CD4-positive, alpha-beta T cell (primary cell): Measurements from ENCODE around the gene GSG1L. TPM values are rescaled to one million over a fixed set of nuclear protein-coding genes. Genes with fewer than 3 reads are reported as not detected.
"Not testable (repeated sequence)": the region's sequence is repeated elsewhere in the genome, so short reads cannot be mapped to it uniquely, and the experiment has no call there.

ENCODE experiments used
- ATAC-seq: fragments of 200-7000 bp; cut with Tn5 transposase; one replicate; pipeline ENCODE4 v1.10.0; 2022; ENCODE audit warnings: mild to moderate bottlenecking; ENCODE audit not compliant: poor library complexity
- CTCF ChIA-PET: fragments of 350-600 bp; sonication (Branson Sonifier 250); formaldehyde crosslinking; loops from one replicate; lab custom pipeline; 2021; ENCODE audit warnings: antibody characterized with exemption, inconsistent platforms; lab: Charles Lee
- POLR2A ChIA-PET: fragments of 350-600 bp; sonication (Branson Sonifier 250); formaldehyde crosslinking; loops from one replicate; lab custom pipeline; 2021; ENCODE audit warnings: antibody characterized with exemption, inconsistent platforms; lab: Charles Lee
- DNase-seq, 14 experiments: peaks; one replicate each; pipeline ENCODE4 v3.0.0-alpha.2; 2013 to 2020; ENCODE audit warnings: mixed read lengths in 2 of 14
- H3K27ac ChIP-seq, 2 donors: one replicate each; pipeline versions ENCODE4 v1.5.1 to v1.7.0; 2013; ENCODE audit warnings: low read length in 2 of 2, low read depth in 1 of 2, mild to moderate bottlenecking in 1 of 2
- H3K27me3 ChIP-seq, 2 experiments: 1 replicate in 1 of 2; 2 replicates in 1 of 2; pipeline versions ENCODE4 v1.6.1 to v1.7.0; 2013; ENCODE audit warnings: low read length in 2 of 2, control low read depth in 1 of 2, mild to moderate bottlenecking in 1 of 2, moderate library complexity in 1 of 2; ENCODE audit not compliant: insufficient read depth in 2 of 2, control insufficient read depth in 1 of 2
- H3K36me3 ChIP-seq: one replicate; pipeline ENCODE4 v1.6.1; 2013; ENCODE audit warnings: low read length, control low read depth; ENCODE audit not compliant: insufficient read depth
- H3K4me1 ChIP-seq: one replicate; pipeline ENCODE4 v1.6.1; 2013; ENCODE audit warnings: low read length, control low read depth; ENCODE audit not compliant: insufficient read depth
- H3K4me3 ChIP-seq: one replicate; pipeline ENCODE4 v1.5.1; 2013; ENCODE audit warnings: mild to moderate bottlenecking, low read length, moderate library complexity
- H3K9me3 ChIP-seq, 2 experiments: 1 replicate in 1 of 2; 2 replicates in 1 of 2; pipeline versions ENCODE4 v1.6.1 to v1.7.0; 2013; ENCODE audit warnings: low read length in 2 of 2, mild to moderate bottlenecking in 2 of 2, control low read depth in 1 of 2, moderate library complexity in 1 of 2; ENCODE audit not compliant: control insufficient read depth in 1 of 2, insufficient read depth in 1 of 2
- H3K27ac Mint-ChIP-seq: one replicate; pipeline ENCODE4 v1.8.0; 2020; ENCODE audit warnings: mixed read lengths
- H3K27me3 Mint-ChIP-seq: one replicate; pipeline ENCODE4 v1.8.0; 2021; ENCODE audit warnings: mixed read lengths
- H3K36me3 Mint-ChIP-seq: one replicate; pipeline ENCODE4 v1.8.0; 2021; ENCODE audit warnings: low read depth, mixed read lengths
- H3K4me1 Mint-ChIP-seq: one replicate; pipeline ENCODE4 v1.8.0; 2021; ENCODE audit warnings: low read depth, mixed read lengths
- H3K4me3 Mint-ChIP-seq: one replicate; pipeline ENCODE4 v1.8.0; 2020; ENCODE audit warnings: mild to moderate bottlenecking, mixed read lengths
- H3K9me3 Mint-ChIP-seq: one replicate; pipeline ENCODE4 v1.8.0; 2020; ENCODE audit warnings: mixed read lengths
- intact Hi-C, 2 experiments: fragments of 100-400 bp; cut with DNase I in 1 of 2; cut with micrococcal nuclease in 1 of 2; formaldehyde crosslinking; loops; one replicate each; pipeline versions ENCODE4 v1.15.1 to v1.9.0; 2023 to 2025; cut with DNase I, micrococcal nuclease
- total RNA-seq, 174 experiments: library from RNA in 2 of 174; stranded (reverse) in 2 of 174; gene quantifications; one replicate each; pipeline ENCODE4 v1.2.3 and lab custom pipeline; 2021 to 2026
- TF ChIP-seq, protein P1 (sequence below): fragments of 200-600 bp; IDR thresholded peaks from one replicate; pipeline ENCODE4 v1.8.0; 2022; ENCODE audit warnings: antibody characterized with exemption, mild to moderate bottlenecking

Gene GSG1L
- total RNA-seq, 2 experiments from 2014 or later = not detected

GRCh38 chr16:27982184-27982583 lies 81.3 kb downstream of the GSG1L start:
- TF ChIP-seq, protein P1, sequence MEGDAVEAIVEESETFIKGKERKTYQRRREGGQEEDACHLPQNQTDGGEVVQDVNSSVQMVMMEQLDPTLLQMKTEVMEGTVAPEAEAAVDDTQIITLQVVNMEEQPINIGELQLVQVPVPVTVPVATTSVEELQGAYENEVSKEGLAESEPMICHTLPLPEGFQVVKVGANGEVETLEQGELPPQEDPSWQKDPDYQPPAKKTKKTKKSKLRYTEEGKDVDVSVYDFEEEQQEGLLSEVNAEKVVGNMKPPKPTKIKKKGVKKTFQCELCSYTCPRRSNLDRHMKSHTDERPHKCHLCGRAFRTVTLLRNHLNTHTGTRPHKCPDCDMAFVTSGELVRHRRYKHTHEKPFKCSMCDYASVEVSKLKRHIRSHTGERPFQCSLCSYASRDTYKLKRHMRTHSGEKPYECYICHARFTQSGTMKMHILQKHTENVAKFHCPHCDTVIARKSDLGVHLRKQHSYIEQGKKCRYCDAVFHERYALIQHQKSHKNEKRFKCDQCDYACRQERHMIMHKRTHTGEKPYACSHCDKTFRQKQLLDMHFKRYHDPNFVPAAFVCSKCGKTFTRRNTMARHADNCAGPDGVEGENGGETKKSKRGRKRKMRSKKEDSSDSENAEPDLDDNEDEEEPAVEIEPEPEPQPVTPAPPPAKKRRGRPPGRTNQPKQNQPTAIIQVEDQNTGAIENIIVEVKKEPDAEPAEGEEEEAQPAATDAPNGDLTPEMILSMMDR = no peak
- Mint-ChIP-seq H3K4me1 (no peaks in the 10 kb centered on the region), H3K9me3 (no peaks in the 10 kb centered on the region), H3K36me3 (no peaks in the 10 kb centered on the region), H3K27me3 (peaks cover 4% of the 10 kb centered on the region), H3K4me3 (no peak overlapping the region), H3K27ac (no peak overlapping the region)
- Histone ChIP-seq H3K4me1 (no peaks in the 10 kb centered on the region), H3K27me3 (no peaks in the 10 kb centered on the region), H3K4me3 (no peak overlapping the region), H3K36me3 (no peaks in the 10 kb centered on the region), H3K27ac (no peak overlapping the region), H3K9me3 (no peaks in the 10 kb centered on the region)
- DNase-seq (no peak), ATAC-seq (no peak)
- ChIA-PET CTCF (no interaction called here), POLR2A (no interaction called here)
- intact Hi-C loops = no loop called here

GRCh38 chr16:27980919-27981700 lies 82.4 kb downstream of the GSG1L start:
- Mint-ChIP-seq H3K36me3 (no peaks in the 10 kb centered on the region), H3K4me1 (no peaks in the 10 kb centered on the region), H3K9me3 (no peaks in the 10 kb centered on the region), H3K27me3 (peaks cover 14% of the 10 kb centered on the region), H3K27ac (no peak overlapping the region), H3K4me3 (no peak overlapping the region)
- TF ChIP-seq, protein P1 = no peak
- no peak overlapping the region for H3K27ac ChIP-seq
- DNase-seq (no peak), ATAC-seq (no peak)
- POLR2A ChIA-PET = no interaction called here
- intact Hi-C loops = no loop called here
- no peaks in the 10 kb centered on the region for H3K9me3 ChIP-seq
- H3K4me1 ChIP-seq = no peaks in the 10 kb centered on the region
- CTCF ChIA-PET = no interaction called here
- no peak overlapping the region for H3K4me3 ChIP-seq
- H3K36me3 ChIP-seq = no peaks in the 10 kb centered on the region
- peaks cover 0 to 3% of the 10 kb centered on the region in 2 experiments for H3K27me3 ChIP-seq

DNA sequence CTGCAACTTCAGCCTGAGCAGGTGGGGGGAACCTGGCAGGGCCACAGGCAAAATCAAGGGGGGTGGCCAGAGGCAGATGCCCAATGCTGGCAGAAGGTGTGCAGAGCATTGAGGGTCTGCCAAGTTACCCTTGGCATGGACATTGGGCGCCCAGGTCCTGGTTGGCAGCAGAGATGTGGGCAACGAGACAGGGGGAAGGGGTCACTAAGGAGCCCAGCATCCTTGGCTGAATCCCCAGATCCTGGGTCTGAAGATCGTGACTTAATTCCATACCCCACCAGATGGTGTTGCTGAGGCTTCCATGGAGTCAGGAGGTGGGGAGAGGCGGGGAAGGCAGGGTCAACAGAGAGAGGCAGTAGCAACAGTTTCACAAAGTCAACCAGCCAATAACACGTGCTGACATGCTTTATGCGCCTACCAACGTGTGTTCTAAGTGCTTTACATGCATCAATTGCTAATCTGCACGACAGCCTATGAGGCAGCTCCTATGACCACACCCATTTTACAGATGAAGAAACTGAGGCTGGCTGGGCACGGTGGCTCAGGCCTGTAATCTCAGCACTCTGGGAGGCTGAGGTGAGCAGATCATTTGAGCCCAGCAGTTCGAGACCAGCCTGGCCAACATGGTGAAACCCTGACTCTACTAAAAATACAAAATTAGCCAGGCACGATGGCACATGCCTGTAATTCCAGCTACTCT lies 83.3 kb downstream of the GSG1L start:
- Mint-ChIP-seq H3K27me3 (peaks cover 19% of the 10 kb centered on the region), H3K4me3 (no peak overlapping the region), H3K4me1 (no peaks in the 10 kb centered on the region), H3K9me3 (no peaks in the 10 kb centered on the region), H3K27ac (no peak overlapping the region), H3K36me3 (no peaks in the 10 kb centered on the region)
- intact Hi-C loops = no loop called here
- DNase-seq = no peak
- Histone ChIP-seq H3K27me3 (peaks cover under 1 to 3% of the 10 kb centered on the region in 2 experiments), H3K4me1 (no peaks in the 10 kb centered on the region), H3K36me3 (no peaks in the 10 kb centered on the region), H3K27ac (no peak overlapping the region), H3K9me3 (no peaks in the 10 kb centered on the region), H3K4me3 (no peak overlapping the region)
- POLR2A ChIA-PET = no interaction called here
- ATAC-seq = no peak
- TF ChIP-seq, protein P1 = no peak
- CTCF ChIA-PET = no interaction called here

DNA sequence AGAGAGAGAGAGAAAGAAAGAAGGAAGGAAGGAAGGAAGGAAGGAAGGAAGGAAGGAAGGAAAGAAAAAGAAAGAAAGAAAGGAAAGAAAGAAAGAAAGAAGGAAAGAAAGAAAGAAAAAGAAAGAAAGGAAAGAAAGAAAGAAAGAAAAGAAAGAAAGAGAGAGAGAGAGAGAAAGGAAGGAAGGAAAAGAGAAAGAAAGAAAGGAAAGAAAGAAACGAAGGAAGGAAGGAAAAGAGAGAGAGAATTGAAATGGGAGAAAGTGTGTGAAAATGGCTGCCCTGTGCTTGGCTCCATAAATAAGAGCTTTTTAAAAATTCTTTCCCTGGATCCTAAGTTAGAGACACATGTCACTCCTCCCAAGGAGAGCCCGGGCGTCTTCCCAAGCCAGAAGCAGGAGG lies 83.8 kb downstream of the GSG1L start:
- H3K36me3 ChIP-seq, CTCF ChIA-PET, H3K27ac Mint-ChIP-seq, H3K4me1 ChIP-seq, H3K4me1 Mint-ChIP-seq, POLR2A ChIA-PET, ATAC-seq, DNase-seq, H3K27me3 ChIP-seq, H3K4me3 Mint-ChIP-seq, H3K9me3 Mint-ChIP-seq, H3K4me3 ChIP-seq, H3K27ac ChIP-seq, H3K36me3 Mint-ChIP-seq, H3K9me3 ChIP-seq: not testable (repeated sequence)
- peaks cover 19% of the 10 kb centered on the region for H3K27me3 Mint-ChIP-seq
- intact Hi-C loops = loop anchor here (10.0 kb wide), 2 partner anchors 65 to 335 kb away; no protein-coding TSS in a partner anchor
